OCI-LY1 (cell line): ENCODE data around the gene SALL4.

Experiments used
- H2AFZ ChIP-seq: fragments of 200-600 bp; sonication (generic), shearing (Covaris generic); 2 replicates; pipeline ENCODE4 v1.6.0; 2014; ENCODE audit warnings: antibody characterized with exemption, mild to moderate bottlenecking, low read length
- H3F3A ChIP-seq: fragments of 200-600 bp; sonication (generic), shearing (Covaris generic); 2 replicates; pipeline ENCODE4 v1.6.0; 2014; ENCODE audit warnings: mild to moderate bottlenecking, antibody characterized with exemption, low read length, moderate library complexity; ENCODE audit not compliant: insufficient read depth
- H3K27ac ChIP-seq: fragments of 200-600 bp; sonication (generic); 2 replicates; pipeline ENCODE4 v1.5.1; 2014; ENCODE audit warnings: low read length, mixed run types, mild to moderate bottlenecking, low read depth; ENCODE audit not compliant: poor library complexity, severe bottlenecking
- H3K27me3 ChIP-seq: fragments of 200-600 bp; sonication (generic); 2 replicates; pipeline ENCODE4 v1.6.0; 2014; ENCODE audit warnings: antibody characterized with exemption, mild to moderate bottlenecking, low read length, moderate library complexity; ENCODE audit not compliant: insufficient read depth
- H3K36me3 ChIP-seq: fragments of 200-600 bp; sonication (generic); 2 replicates; pipeline ENCODE4 v1.6.1; 2014; ENCODE audit warnings: mild to moderate bottlenecking, antibody characterized with exemption, low read length, moderate library complexity, mixed read lengths; ENCODE audit not compliant: insufficient read depth
- H3K4me1 ChIP-seq: fragments of 200-600 bp; sonication (generic); 2 replicates; pipeline ENCODE4 v1.5.1; 2014; ENCODE audit warnings: mild to moderate bottlenecking, low read length, moderate library complexity; ENCODE audit not compliant: insufficient read depth, severe bottlenecking
- H3K4me2 ChIP-seq: fragments of 200-600 bp; sonication (generic), shearing (Covaris generic); 2 replicates; pipeline ENCODE4 v1.6.1; 2014; ENCODE audit warnings: low read length
- H3K4me3 ChIP-seq: fragments of 200-600 bp; sonication (generic); 2 replicates; pipeline ENCODE4 v1.5.1; 2014; ENCODE audit warnings: low read length, low read depth, mild to moderate bottlenecking, mixed read lengths; ENCODE audit not compliant: poor library complexity, severe bottlenecking
- H3K79me2 ChIP-seq: fragments of 200-600 bp; shearing (Covaris generic); 2 replicates; pipeline ENCODE4 v1.6.1; 2016; ENCODE audit warnings: mixed run types, low read length, mixed read lengths; ENCODE audit not compliant: insufficient read depth
- H3K9ac ChIP-seq: fragments of 200-600 bp; sonication (generic), shearing (Covaris generic); 2 replicates; pipeline ENCODE4 v1.6.1; 2014; ENCODE audit warnings: mild to moderate bottlenecking, low read length, mixed read lengths
- H3K9me2 ChIP-seq: fragments of 200-600 bp; sonication (generic), shearing (Covaris generic); 2 replicates; pipeline ENCODE4 v1.6.1; 2014; ENCODE audit warnings: low read depth, mild to moderate bottlenecking, low read length, mixed read lengths
- H3K9me3 ChIP-seq: fragments of 200-600 bp; shearing (Covaris generic); 2 replicates; pipeline ENCODE4 v1.6.1; 2014; ENCODE audit warnings: low read length, mixed read lengths
- H4K20me1 ChIP-seq: fragments of 200-600 bp; sonication (generic), shearing (Covaris generic); 2 replicates; pipeline ENCODE4 v1.6.0; 2016; ENCODE audit warnings: mild to moderate bottlenecking, low read length; ENCODE audit not compliant: insufficient read depth
- EZH2 ChIP-seq: fragments of 200-600 bp; sonication (generic), shearing (Covaris generic); IDR thresholded peaks from 2 replicates; pipeline ENCODE4 v1.8.0; 2017; ENCODE audit warnings: borderline replicate concordance, mixed run types, mild to moderate bottlenecking, antibody characterized with exemption, low read length, moderate library complexity, mixed read lengths
- TF ChIP-seq, protein P1 (sequence below): fragments of 200-600 bp; sonication (generic), shearing (Covaris generic); IDR thresholded peaks from 2 replicates; pipeline ENCODE4 v1.5.1; 2017; ENCODE audit warnings: mild to moderate bottlenecking, antibody characterized with exemption, low read length, moderate library complexity, mixed read lengths

Gene SALL4

DNA sequence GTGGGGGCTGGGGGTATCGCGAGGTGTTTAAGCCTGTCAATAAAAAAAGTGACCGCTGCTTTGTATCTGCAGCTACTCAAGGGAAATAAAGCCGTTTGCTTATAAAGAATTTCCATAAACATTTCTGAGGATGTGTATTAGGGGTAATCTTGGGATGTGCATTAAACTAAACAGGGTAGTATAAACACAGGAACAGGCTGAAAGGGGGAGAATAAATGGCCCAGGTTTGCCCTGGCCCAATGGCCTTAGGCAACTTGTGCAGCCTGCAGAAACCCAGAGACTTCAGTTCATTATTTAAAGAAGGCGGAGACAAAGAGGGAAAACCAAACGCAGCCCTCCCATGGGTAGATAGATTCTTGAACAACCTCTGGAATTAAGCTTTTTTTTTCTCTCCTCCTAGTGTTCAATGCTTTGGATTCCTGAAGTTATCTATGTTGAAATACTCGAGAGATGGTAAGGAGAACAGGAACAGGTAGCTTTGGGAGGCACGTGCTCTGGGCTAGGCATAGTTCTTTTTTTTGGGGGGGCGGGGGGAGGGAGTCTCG lies 35.6 kb upstream of the SALL4 start:
- Histone ChIP-seq H4K20me1 (no peaks in the 10 kb centered on the region), H3F3A (no peaks in the 10 kb centered on the region), H3K9ac (no peak overlapping the region), H2AFZ (no peak overlapping the region), H3K4me1 (no peaks in the 10 kb centered on the region), H3K4me2 (no peak overlapping the region), H3K27me3 (no peaks in the 10 kb centered on the region), H3K27ac (no peak overlapping the region), H3K9me2 (no peaks in the 10 kb centered on the region), H3K79me2 (no peaks in the 10 kb centered on the region), H3K36me3 (no peaks in the 10 kb centered on the region), H3K9me3 (no peaks in the 10 kb centered on the region), H3K4me3 (no peak overlapping the region)
- TF ChIP-seq, protein P1, sequence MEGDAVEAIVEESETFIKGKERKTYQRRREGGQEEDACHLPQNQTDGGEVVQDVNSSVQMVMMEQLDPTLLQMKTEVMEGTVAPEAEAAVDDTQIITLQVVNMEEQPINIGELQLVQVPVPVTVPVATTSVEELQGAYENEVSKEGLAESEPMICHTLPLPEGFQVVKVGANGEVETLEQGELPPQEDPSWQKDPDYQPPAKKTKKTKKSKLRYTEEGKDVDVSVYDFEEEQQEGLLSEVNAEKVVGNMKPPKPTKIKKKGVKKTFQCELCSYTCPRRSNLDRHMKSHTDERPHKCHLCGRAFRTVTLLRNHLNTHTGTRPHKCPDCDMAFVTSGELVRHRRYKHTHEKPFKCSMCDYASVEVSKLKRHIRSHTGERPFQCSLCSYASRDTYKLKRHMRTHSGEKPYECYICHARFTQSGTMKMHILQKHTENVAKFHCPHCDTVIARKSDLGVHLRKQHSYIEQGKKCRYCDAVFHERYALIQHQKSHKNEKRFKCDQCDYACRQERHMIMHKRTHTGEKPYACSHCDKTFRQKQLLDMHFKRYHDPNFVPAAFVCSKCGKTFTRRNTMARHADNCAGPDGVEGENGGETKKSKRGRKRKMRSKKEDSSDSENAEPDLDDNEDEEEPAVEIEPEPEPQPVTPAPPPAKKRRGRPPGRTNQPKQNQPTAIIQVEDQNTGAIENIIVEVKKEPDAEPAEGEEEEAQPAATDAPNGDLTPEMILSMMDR: no peak
- no peak for TF ChIP-seq EZH2

DNA sequence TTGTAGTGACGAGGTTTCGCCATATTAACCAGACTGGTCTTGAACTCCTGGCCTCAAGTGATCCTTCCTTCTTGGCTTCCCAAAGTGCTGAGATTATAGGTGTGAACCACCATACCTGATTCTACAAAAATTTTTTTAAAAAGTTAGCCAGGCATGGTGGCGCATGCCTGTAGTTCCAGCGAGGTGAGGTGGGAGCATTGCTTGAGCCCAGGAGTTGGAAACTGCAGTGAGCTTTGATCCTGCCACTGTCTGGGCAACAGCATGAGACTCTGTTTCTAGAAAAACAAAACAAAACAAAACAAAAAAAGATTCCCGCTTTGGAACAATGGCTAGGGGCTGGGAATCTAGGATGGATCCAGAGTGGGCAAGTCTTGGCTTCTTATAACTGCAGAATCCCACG lies 35.1 kb upstream of the SALL4 start:
- H3K9me2 ChIP-seq: no peaks in the 10 kb centered on the region
- no peak overlapping the region for H3K27ac ChIP-seq
- H3K4me3 ChIP-seq: no peak overlapping the region
- H3F3A ChIP-seq: no peaks in the 10 kb centered on the region
- no peak for TF ChIP-seq EZH2
- TF ChIP-seq, protein P1: no peak
- no peaks in the 10 kb centered on the region for H3K4me1 ChIP-seq
- no peak overlapping the region for H3K4me2 ChIP-seq
- no peaks in the 10 kb centered on the region for H3K9me3 ChIP-seq
- H3K79me2 ChIP-seq: no peaks in the 10 kb centered on the region
- no peaks in the 10 kb centered on the region for H3K36me3 ChIP-seq
- no peaks in the 10 kb centered on the region for H3K27me3 ChIP-seq
- no peak overlapping the region for H2AFZ ChIP-seq
- no peak overlapping the region for H3K9ac ChIP-seq
- no peaks in the 10 kb centered on the region for H4K20me1 ChIP-seq

DNA sequence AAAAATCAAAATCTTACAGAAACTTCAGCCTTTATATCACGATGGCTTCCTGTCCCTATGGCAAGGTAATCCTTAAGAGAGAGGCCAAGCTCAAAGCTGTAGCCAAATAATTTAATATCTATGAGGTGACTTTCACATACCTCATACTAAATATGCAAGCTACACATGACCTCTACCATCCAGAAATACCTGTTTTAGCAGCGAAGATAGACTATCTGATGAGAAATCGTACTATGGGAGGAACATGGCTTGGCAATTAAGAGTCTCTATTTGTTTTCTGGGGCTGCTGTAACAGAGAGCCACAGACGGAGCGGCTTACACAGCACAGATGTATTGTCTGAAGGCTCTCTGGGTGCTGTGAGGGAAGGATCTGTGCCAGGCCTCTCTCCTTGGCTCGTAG lies 31.0 kb upstream of the SALL4 start:
- Histone ChIP-seq H3K79me2 (no peaks in the 10 kb centered on the region), H3K9ac (no peak overlapping the region), H3K4me1 (no peaks in the 10 kb centered on the region), H4K20me1 (no peaks in the 10 kb centered on the region), H3F3A (no peaks in the 10 kb centered on the region), H3K9me2 (no peaks in the 10 kb centered on the region), H3K4me3 (no peak overlapping the region), H2AFZ (no peak overlapping the region), H3K4me2 (no peak overlapping the region), H3K27ac (no peak overlapping the region), H3K36me3 (no peaks in the 10 kb centered on the region), H3K9me3 (no peaks in the 10 kb centered on the region), H3K27me3 (peaks cover 4% of the 10 kb centered on the region; the same call in 1 of the 2 replicates)
- no peak for TF ChIP-seq EZH2
- TF ChIP-seq, protein P1: no peak
